ENCODE measurements around the gene ATRX. TPM values are rescaled to one million over a fixed set of nuclear protein-coding genes. Genes with fewer than 3 reads are reported as not detected.

Gene ATRX
- total RNA-seq, 1 experiment from 2014 or later = 61.3 TPM

- Histone ChIP-seq H2AFZ (ENCODE audit: low read depth, low read length, poor library complexity, severe bottlenecking) (no peak overlapping the region), H3K36me3 (ENCODE audit: control insufficient read depth in 1 of 2, insufficient read depth in 2 of 2, low read length in 2 of 2) (no peaks in the 10 kb centered on the region), H4K20me1 (ENCODE audit: insufficient read depth) (no peaks in the 10 kb centered on the region), H3K27ac (ENCODE audit: low read depth, low read length) (no peak overlapping the region), H3K4me1 (ENCODE audit: control insufficient read depth in 1 of 2, insufficient read depth in 2 of 2, low read length in 2 of 2) (no peaks in the 10 kb centered on the region), H3K4me2 (ENCODE audit: low read length) (no peak overlapping the region), H3K9me3 (ENCODE audit: control insufficient read depth in 1 of 2, insufficient read depth in 1 of 2, low read depth in 1 of 2, low read length in 2 of 2) (no peaks in the 10 kb centered on the region), H3K4me3 (replicated peaks in 1 of 2; ENCODE audit: low read depth in 1 of 2, low read length in 2 of 2) (no peak overlapping the region), H3K27me3 (ENCODE audit: insufficient read depth, low read length) (no peaks in the 10 kb centered on the region), H3K9ac (ENCODE audit: low read length) (no peak overlapping the region), H3K9me2 (ENCODE audit: insufficient read depth) (no peaks in the 10 kb centered on the region), H3K79me2 (ENCODE audit: insufficient read depth, low read length) (no peaks in the 10 kb centered on the region)
- BruUV-seq (replicated peaks) = no TSS peak
- POLR2A ChIA-PET = no interaction called here
- CTCF ChIA-PET = no interaction called here
- TF ChIP-seq POLR2A (IDR thresholded peaks at IDR 0.05; ENCODE audit: borderline replicate concordance, extremely low read depth, insufficient read depth, insufficient read length) (no peak), SP1 (IDR thresholded peaks at IDR 0.05; ENCODE audit: low read depth) (no peak), YY1 (IDR thresholded peaks at IDR 0.05; ENCODE audit: extremely low read depth, insufficient replicate concordance, low read depth, low read length) (no peak), CBX3 (IDR thresholded peaks at IDR 0.05; ENCODE audit: low read depth) (no peak)
- TF ChIP-seq, protein P1, sequence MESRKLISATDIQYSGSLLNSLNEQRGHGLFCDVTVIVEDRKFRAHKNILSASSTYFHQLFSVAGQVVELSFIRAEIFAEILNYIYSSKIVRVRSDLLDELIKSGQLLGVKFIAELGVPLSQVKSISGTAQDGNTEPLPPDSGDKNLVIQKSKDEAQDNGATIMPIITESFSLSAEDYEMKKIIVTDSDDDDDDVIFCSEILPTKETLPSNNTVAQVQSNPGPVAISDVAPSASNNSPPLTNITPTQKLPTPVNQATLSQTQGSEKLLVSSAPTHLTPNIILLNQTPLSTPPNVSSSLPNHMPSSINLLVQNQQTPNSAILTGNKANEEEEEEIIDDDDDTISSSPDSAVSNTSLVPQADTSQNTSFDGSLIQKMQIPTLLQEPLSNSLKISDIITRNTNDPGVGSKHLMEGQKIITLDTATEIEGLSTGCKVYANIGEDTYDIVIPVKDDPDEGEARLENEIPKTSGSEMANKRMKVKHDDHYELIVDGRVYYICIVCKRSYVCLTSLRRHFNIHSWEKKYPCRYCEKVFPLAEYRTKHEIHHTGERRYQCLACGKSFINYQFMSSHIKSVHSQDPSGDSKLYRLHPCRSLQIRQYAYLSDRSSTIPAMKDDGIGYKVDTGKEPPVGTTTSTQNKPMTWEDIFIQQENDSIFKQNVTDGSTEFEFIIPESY (IDR thresholded peaks at IDR 0.05; ENCODE audit: extremely low read depth, insufficient replicate concordance, low read length) = no peak
- intact Hi-C loops (cut with micrococcal nuclease) = no loop called here
- ATAC-seq (no peak), DNase-seq (ENCODE audit: low read depth, low spot score) (no peak)
- RAD21 ChIA-PET (ENCODE audit: low non-redundant PET in 1 of 2, low total read pairs in 2 of 2, uncharacterized antibody in 2 of 2, unreplicated experiment in 2 of 2) = no interaction called here
These were observed 182.2 kb downstream of the ATRX start for GRCh38 chrX:77603635-77604336.

- H3K9me2 ChIP-seq (ENCODE audit: insufficient read depth) = no peaks in the 10 kb centered on the region
- RAD21 ChIA-PET (ENCODE audit: low non-redundant PET in 1 of 2, low total read pairs in 2 of 2, uncharacterized antibody in 2 of 2, unreplicated experiment in 2 of 2) = no interaction called here
- intact Hi-C loops (cut with micrococcal nuclease) = loop anchor here (5.0 kb wide), 1 partner anchor 435 kb away; no protein-coding TSS in a partner anchor
These were observed 188.5 kb downstream of the ATRX start for GRCh38 chrX:77597511-77597910.

More at GRCh38 chrX:77597511-77597910, 188.5 kb downstream of the ATRX start:
- H3K4me1 ChIP-seq (ENCODE audit: control insufficient read depth in 1 of 2, insufficient read depth in 2 of 2, low read length in 2 of 2) = no peaks in the 10 kb centered on the region
- TF ChIP-seq CEBPB (IDR thresholded peaks at IDR 0.05; ENCODE audit: low read depth) (no peak), MAX (IDR thresholded peaks at IDR 0.05) (no peak), RAD21 (IDR thresholded peaks at IDR 0.05; ENCODE audit: low read depth) (no peak), ZFX (IDR thresholded peaks at IDR 0.05) (no peak)
- CTCF ChIA-PET = no interaction called here
- H3K9me3 ChIP-seq (ENCODE audit: control insufficient read depth in 1 of 2, insufficient read depth in 1 of 2, low read depth in 1 of 2, low read length in 2 of 2) = no peaks in the 10 kb centered on the region
- H3K27me3 ChIP-seq (ENCODE audit: insufficient read depth, low read length) = no peaks in the 10 kb centered on the region
- no peaks in the 10 kb centered on the region for H4K20me1 ChIP-seq (ENCODE audit: insufficient read depth)
- no peak overlapping the region for H2AFZ ChIP-seq (ENCODE audit: low read depth, low read length, poor library complexity, severe bottlenecking)
- POLR2A ChIA-PET = no interaction called here
- no peaks in the 10 kb centered on the region for H3K79me2 ChIP-seq (ENCODE audit: insufficient read depth, low read length)
- no peak overlapping the region for H3K27ac ChIP-seq (ENCODE audit: low read depth, low read length)
- ATAC-seq (no peak), DNase-seq (ENCODE audit: low read depth, low spot score) (no peak)
- H3K36me3 ChIP-seq (ENCODE audit: control insufficient read depth in 1 of 2, insufficient read depth in 2 of 2, low read length in 2 of 2) = no peaks in the 10 kb centered on the region
- H3K9ac ChIP-seq (ENCODE audit: low read length) = no peak overlapping the region
- BruUV-seq (replicated peaks) = no TSS peak
- H3K4me2 ChIP-seq (ENCODE audit: low read length) = no peak overlapping the region
- H3K4me3 ChIP-seq (replicated peaks in 1 of 2; ENCODE audit: low read depth in 1 of 2, low read length in 2 of 2) = no peak overlapping the region
